MM.1S (cell line): ENCODE results near the gene TIMM44.

Source experiments
- EZH2 ChIP-seq: fragments of 300-600 bp; sonication (generic); optimal IDR thresholded peaks from 2 replicates; pipeline ENCODE3; 2017; ENCODE audit warnings: low read depth, mild to moderate bottlenecking, antibody characterized with exemption, low read length, mixed read lengths
- EZH2phosphoT487 ChIP-seq: fragments of 300-600 bp; sonication (generic); IDR thresholded peaks from 2 replicates; pipeline ENCODE4 v1.6.1; 2018; ENCODE audit warnings: antibody characterized with exemption, low read length
- TF ChIP-seq, protein P1 (sequence below): fragments of 300-600 bp; sonication (generic); IDR thresholded peaks from 2 replicates; pipeline ENCODE4 v1.5.1; 2016; ENCODE audit warnings: antibody characterized with exemption, low read length, mixed read lengths

GRCh38 chr19:7965259-7965841 is 21.9 kb upstream of the TIMM44 start:
- TF ChIP-seq EZH2 = no peak
- TF ChIP-seq, protein P1, sequence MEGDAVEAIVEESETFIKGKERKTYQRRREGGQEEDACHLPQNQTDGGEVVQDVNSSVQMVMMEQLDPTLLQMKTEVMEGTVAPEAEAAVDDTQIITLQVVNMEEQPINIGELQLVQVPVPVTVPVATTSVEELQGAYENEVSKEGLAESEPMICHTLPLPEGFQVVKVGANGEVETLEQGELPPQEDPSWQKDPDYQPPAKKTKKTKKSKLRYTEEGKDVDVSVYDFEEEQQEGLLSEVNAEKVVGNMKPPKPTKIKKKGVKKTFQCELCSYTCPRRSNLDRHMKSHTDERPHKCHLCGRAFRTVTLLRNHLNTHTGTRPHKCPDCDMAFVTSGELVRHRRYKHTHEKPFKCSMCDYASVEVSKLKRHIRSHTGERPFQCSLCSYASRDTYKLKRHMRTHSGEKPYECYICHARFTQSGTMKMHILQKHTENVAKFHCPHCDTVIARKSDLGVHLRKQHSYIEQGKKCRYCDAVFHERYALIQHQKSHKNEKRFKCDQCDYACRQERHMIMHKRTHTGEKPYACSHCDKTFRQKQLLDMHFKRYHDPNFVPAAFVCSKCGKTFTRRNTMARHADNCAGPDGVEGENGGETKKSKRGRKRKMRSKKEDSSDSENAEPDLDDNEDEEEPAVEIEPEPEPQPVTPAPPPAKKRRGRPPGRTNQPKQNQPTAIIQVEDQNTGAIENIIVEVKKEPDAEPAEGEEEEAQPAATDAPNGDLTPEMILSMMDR = no peak
- TF ChIP-seq EZH2phosphoT487 = no peak
